Activated CD4-positive, CD25-positive, alpha-beta regulatory T cell treated with anti-CD3 and anti-CD28 coated beads, Interleukin-2, amount 50 U/mL, for 16 hours (primary cell): ENCODE measurements around the gene CLASRP.
"Not testable (repeated sequence)": the region's sequence is repeated elsewhere in the genome, so short reads cannot be mapped to it uniquely, and the experiment has no call there.

ENCODE experiments used
- DNase-seq: peaks from one replicate; pipeline ENCODE4 v3.0.0-alpha.2; 2020; ENCODE audit warnings: low read depth, low spot score

CLASRP gene

GRCh38 chr19:45038931-45039893, at the start of gene CLASRP:
Gene CLASRP, plus strand, starts transcription at chr19:45039045. Its CDS starts 1,168 bp downstream, at chr19:45040213.
- DNase-seq: peak; percentile 80

GRCh38 chr19:44990459-44990858, 48.4 kb upstream of the CLASRP start:
- no peak for DNase-seq

- no peak for DNase-seq
These were observed 47.9 kb upstream of the CLASRP start for GRCh38 chr19:44990966-44991365.

- no peak for DNase-seq
These were observed 46.3 kb upstream of the CLASRP start for GRCh38 chr19:44992336-44993163.

DNA sequence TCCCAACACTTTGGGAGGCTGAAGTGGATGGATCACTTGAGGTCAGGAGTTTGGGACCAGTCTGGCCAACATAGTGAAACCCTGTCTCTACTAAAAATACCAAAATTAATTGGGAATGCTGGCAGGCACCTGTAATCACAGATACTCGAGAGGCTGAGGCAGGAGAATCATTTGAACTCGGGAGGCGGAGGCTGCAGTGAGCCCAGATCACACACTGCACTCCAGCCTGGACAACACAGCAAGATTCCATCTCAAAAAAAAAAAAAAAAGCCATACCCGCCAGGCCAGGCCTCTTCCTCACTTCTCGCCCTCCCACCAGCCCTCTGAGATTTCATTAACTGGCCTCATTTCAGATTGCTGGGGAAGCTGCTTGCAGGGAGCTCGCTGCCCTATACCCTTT, 45.3 kb upstream of the CLASRP start:
- no peak for DNase-seq

DNA sequence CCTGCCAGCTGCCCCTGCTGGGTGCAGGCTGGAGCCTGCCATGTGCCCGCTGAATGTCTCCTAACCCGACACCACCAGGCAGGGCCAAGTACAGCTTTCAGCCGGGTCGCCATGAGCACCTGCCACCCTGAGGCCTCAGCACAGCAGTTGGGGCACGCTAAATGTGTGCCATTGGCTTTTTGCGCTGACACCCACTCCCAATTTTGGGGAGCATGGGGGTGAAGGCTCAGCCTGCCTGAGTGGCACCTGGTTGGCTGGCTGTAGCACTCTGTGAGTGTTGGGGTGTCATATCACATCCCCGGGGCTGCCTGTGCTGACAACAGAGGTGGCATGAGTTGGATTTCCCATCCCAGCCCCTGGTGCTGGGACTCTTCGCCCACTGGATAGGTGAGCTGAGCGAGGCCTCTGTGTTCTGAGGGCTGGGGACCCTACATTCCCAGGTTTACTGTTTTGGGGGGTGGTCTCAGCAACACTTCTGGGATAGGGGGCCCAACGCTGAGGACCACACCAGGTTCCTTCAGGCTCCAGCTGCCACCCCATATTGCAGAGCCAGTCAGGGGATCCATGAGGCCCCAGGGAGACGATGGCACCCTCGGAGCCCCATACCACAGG, 44.8 kb upstream of the CLASRP start:
- DNase-seq: no peak

GRCh38 chr19:44998025-44998424, 40.8 kb upstream of the CLASRP start:
- no peak for DNase-seq

DNA sequence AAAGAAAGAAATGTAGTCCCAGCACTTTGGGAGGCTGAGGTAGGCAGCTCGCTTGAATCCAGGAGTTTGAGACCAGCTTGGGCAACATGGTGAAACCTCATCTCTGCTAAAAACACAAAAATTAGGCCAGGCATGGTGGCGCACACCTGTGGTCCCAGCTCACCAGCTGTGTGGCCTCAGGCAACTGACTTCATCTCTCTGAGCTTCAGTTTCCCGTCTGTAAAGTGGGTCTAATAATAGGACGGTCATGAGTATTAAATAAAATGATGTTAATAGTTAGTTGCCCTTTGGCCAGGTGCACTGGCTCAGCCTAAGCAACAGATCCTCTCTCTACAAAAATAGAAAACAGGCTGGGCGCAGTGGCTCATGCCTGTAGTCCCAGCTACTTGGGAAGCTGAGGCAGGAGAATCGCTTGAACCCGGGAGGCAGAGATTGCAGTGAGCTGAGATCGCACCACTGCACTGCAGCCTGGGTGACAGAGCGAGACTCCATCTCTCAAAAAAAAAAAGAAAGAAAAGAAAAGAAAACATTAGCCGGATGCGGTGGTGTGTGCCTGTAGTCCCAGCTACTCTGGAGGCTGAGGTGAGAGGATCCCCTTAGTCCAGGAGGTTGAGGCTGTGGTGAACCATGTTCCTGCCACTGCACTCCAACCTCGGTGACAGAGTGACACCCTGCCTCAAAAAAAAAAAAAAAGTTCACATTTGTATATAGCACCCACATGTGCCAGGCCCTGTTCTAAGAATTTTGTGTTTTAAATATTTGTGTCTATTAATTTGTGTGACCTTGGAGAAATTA, 39.5 kb upstream of the CLASRP start:
- DNase-seq: not testable (repeated sequence)

- not testable (repeated sequence) for DNase-seq
These were observed 38.2 kb upstream of the CLASRP start for GRCh38 chr19:45000665-45001064.

- peak; percentile 95 for DNase-seq
These were observed 37.6 kb upstream of the CLASRP start, which contains the start of gene RELB for GRCh38 chr19:45001087-45001739. Gene RELB, plus strand, starts transcription at chr19:45001464. Its CDS starts 116 bp downstream, at chr19:45001580.

DNA sequence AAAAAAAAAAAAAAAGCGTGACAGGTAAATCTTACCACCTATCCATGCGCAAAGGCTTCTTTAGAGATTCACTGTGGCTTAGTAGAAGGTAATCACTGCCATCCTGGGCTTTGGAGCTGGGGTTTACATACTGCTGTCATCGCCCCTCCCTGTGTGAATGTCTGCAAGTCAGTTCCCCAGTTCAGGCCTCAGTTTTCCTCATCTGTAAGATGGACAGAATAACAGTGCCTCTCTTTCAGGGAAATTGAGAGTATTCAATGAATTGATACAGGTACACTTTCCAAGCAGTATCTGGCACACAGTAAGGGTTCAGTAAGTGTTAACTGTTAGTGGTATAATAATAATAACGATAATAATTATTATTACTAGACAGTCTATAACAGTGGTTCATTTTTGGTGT, 35.4 kb upstream of the CLASRP start:
- no peak for DNase-seq

GRCh38 chr19:45005787-45006186, 33.1 kb upstream of the CLASRP start:
- no peak for DNase-seq

- no peak for DNase-seq
These were observed 30.3 kb upstream of the CLASRP start for GRCh38 chr19:45008552-45008951.

GRCh38 chr19:45009625-45010255, 29.1 kb upstream of the CLASRP start:
- no peak for DNase-seq

- DNase-seq: no peak
These were observed 28.5 kb upstream of the CLASRP start for GRCh38 chr19:45010306-45010705.

GRCh38 chr19:45011959-45012358, 26.9 kb upstream of the CLASRP start:
- DNase-seq: no peak

DNA sequence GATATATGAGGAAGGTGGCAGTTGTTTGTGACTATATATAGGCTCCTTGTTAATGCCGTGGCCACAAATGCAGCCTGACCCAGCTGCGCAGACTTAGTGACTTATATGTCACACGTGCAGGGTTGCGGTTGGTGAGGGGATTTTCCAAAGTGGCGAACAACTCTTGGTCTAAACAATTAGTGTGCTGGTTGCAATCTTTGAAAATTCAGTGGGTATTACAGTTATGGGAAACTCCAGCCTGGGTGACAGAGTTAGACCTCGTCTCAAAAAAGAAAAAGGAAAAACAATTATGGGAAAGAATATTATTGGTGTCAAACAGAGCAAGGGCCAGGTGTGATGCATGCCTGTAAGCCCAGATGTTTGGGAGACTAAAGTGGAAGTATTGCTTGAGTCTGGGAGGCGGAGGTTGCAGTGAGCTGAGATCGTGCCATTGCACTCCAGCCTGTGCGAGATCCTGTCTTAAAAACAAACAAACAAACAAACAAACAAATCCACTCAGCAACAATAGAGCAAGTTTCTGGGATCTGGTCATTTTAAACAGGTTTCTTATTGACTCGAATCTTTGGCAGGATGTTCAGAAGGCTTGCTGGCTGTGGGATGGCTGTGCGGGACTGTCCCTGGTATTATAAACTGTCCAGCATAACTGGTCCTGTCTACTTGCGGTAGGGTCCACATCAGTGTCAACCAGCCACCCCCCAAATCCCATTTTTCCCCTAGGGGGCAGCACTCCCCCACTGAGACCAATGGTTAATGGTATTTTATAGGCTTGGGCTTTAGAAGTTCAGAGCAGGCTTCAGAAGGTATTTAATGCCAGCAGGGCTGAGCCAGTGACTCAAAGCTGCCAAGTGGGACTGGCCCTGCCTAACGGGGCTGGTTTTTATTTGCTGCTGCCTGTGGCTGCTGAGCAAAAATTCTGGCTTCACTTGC, 22.2 kb upstream of the CLASRP start:
- DNase-seq: peak; percentile 51

DNA sequence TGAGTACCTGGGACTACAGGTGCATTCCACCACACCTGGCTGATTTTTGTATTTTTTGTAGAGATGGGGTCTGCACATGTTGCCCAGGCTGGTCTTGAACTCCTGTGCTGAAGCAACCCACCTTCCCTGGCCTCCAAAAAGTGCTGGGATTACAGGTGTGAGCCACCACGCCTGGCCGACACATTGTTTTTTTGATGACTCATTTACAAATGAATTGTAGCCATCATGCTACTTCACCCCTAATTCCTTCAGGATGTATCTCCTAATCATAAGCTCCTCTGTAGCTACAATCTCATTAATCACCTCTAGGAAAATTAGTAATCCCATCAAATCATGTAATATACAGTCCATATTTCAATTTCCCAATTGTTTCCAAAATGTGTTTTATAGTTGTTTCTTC, 19.7 kb upstream of the CLASRP start:
- no peak for DNase-seq

DNA sequence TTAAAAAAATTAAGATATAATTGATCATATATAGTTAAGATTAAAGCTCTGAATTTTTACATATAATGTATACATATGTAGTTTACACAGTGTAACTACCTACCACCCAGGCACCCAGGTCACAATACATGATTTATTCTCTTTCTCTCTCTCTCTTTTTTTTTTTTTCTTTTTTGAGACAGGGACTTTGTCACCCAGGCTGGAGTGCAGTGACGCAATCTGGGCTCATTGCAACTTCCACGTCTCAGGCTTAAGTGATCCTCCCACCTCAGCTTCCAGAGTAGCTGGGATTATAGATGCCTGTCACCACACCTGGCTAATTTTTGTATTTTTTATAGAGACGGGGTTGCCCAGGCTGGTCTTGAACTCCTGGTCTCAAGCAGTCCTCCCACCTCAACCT, 18.8 kb upstream of the CLASRP start:
- DNase-seq: no peak
